Endodermal cell (in vitro differentiated cells): ENCODE measurements around the gene CHMP1A. TPM values are rescaled to one million over a fixed set of nuclear protein-coding genes. Genes with fewer than 3 reads are reported as not detected.

Source experiments
- DNase-seq: peaks from one replicate; pipeline ENCODE4 v3.0.0-alpha.2; 2017
- H3K27ac ChIP-seq: 2 replicates; pipeline ENCODE4 v1.5.1; 2013; ENCODE audit warnings: mild to moderate bottlenecking, low read depth, low read length, moderate library complexity
- H3K27me3 ChIP-seq: 2 replicates; pipeline ENCODE4 v1.6.1; 2013; ENCODE audit warnings: mild to moderate bottlenecking, low read length, moderate library complexity; ENCODE audit not compliant: insufficient read depth, control insufficient read depth, poor library complexity, severe bottlenecking
- H3K36me3 ChIP-seq: 2 replicates; pipeline ENCODE4 v1.7.0; 2013; ENCODE audit warnings: mild to moderate bottlenecking, low read length, moderate library complexity; ENCODE audit not compliant: control insufficient read depth, insufficient read depth
- H3K4me1 ChIP-seq: one replicate; pipeline ENCODE4 v1.7.0; 2013; ENCODE audit warnings: low read length; ENCODE audit not compliant: control insufficient read depth, insufficient read depth
- H3K4me3 ChIP-seq: 2 replicates; pipeline ENCODE4 v1.5.1; 2013; ENCODE audit warnings: mild to moderate bottlenecking, low read length, moderate library complexity
- H3K9ac ChIP-seq: 2 replicates; pipeline ENCODE4 v1.6.1; 2013; ENCODE audit warnings: mild to moderate bottlenecking, low read length, moderate library complexity; ENCODE audit not compliant: poor library complexity, severe bottlenecking; ENCODE audit errors: extremely low read depth
- H3K9me3 ChIP-seq: 2 replicates; pipeline ENCODE4 v1.6.1; 2013; ENCODE audit warnings: mild to moderate bottlenecking, low read length, moderate library complexity; ENCODE audit not compliant: control insufficient read depth
- H3K27ac Mint-ChIP-seq: 2 replicates; pipeline ENCODE4 v1.8.0; 2020; ENCODE audit warnings: mixed read lengths
- H3K27me3 Mint-ChIP-seq: 2 replicates; pipeline ENCODE4 v1.8.0; 2021; ENCODE audit warnings: mild to moderate bottlenecking, mixed read lengths; ENCODE audit not compliant: insufficient read depth
- H3K36me3 Mint-ChIP-seq: 2 replicates; pipeline ENCODE4 v1.8.0; 2020; ENCODE audit warnings: low read depth, mixed read lengths
- H3K4me1 Mint-ChIP-seq: 2 replicates; pipeline ENCODE4 v1.8.0; 2020; ENCODE audit warnings: mixed read lengths
- H3K4me3 Mint-ChIP-seq: 2 replicates; pipeline ENCODE4 v1.8.0; 2020; ENCODE audit warnings: mild to moderate bottlenecking, moderate library complexity, mixed read lengths
- H3K9me3 Mint-ChIP-seq: 2 replicates; pipeline ENCODE4 v1.8.0; 2020; ENCODE audit warnings: mild to moderate bottlenecking, mixed read lengths
- CTCF ChIP-seq: fragments of 200-600 bp; sonication (generic); conservative IDR thresholded peaks from 2 replicates; pipeline ENCODE4 v1.5.0; 2021; ENCODE audit warnings: antibody characterized with exemption, mild to moderate bottlenecking
- WGBS, 2 experiments: methylation state at CpG; one replicate each; pipeline versions ENCODE4 v1.1.5 to v1.1.7; 2013; ENCODE audit warnings: missing lambda C conversion rate in 2 of 2, mixed read lengths in 1 of 2; ENCODE audit not compliant: insufficient coverage in 1 of 2, insufficient read length in 1 of 2; 5-methylcytosine and 5-hydroxymethylcytosine counted together
- total RNA-seq, 2 donors: library from RNA; stranded (reverse); fragmentation: NEBNext Ultra II Directional in 1 of 2; extraction: Animal tissue kit (Norgen Biotek cat#: 25700) in 1 of 2; gene quantifications; 2 replicates in 1 of 2; 3 replicates in 1 of 2; pipeline ENCODE4 v1.2.1, GENCODE V29; 2021

The CHMP1A gene
- total RNA-seq, 2 donors from 2014 or later = 104 to 106 TPM

GRCh38 chr16:89596957-89597649, 60.4 kb downstream of the CHMP1A start:
- H3K27me3 ChIP-seq = no peaks in the 10 kb centered on the region
- WGBS, 2 experiments = 93 to 95% methylated on average over 9 to 19 of the region's 19 CpGs
- no peaks in the 10 kb centered on the region for H3K36me3 ChIP-seq
- Mint-ChIP-seq H3K36me3 (no peaks in the 10 kb centered on the region), H3K9me3 (no peaks in the 10 kb centered on the region), H3K4me3 (no peak overlapping the region), H3K4me1 (no peaks in the 10 kb centered on the region), H3K27ac (no peak overlapping the region), H3K27me3 (no peaks in the 10 kb centered on the region)
- H3K9me3 ChIP-seq = no peaks in the 10 kb centered on the region
- H3K27ac ChIP-seq = no peak overlapping the region
- no peaks in the 10 kb centered on the region for H3K4me1 ChIP-seq
- no peak overlapping the region for H3K4me3 ChIP-seq
- no peak for DNase-seq
- no peak overlapping the region for H3K9ac ChIP-seq
- TF ChIP-seq CTCF = no peak

- TF ChIP-seq CTCF = no peak
- H3K9me3 Mint-ChIP-seq = no peaks in the 10 kb centered on the region
- no peaks in the 10 kb centered on the region for H3K27me3 Mint-ChIP-seq
Observed at GRCh38 chr16:89596061-89596689, 61.3 kb downstream of the CHMP1A start.

GRCh38 chr16:89595330-89596060, 62.0 kb downstream of the CHMP1A start:
- H3K4me1 ChIP-seq = no peaks in the 10 kb centered on the region
- H3K4me3 ChIP-seq = no peak overlapping the region
- no peak overlapping the region for H3K27ac Mint-ChIP-seq
- no peak overlapping the region for H3K27ac ChIP-seq
- H3K4me1 Mint-ChIP-seq = no peaks in the 10 kb centered on the region
- no peaks in the 10 kb centered on the region for H3K9me3 ChIP-seq
- H3K36me3 Mint-ChIP-seq = no peaks in the 10 kb centered on the region
- H3K4me3 Mint-ChIP-seq = no peak overlapping the region
- DNase-seq = no peak
- H3K9ac ChIP-seq = no peak overlapping the region
- 94 to 96% methylated on average over 33 to 47 of the region's 47 CpGs for WGBS, 2 experiments
- TF ChIP-seq CTCF = no peak
- H3K27me3 ChIP-seq = no peaks in the 10 kb centered on the region
- H3K36me3 ChIP-seq = no peaks in the 10 kb centered on the region
- H3K27me3 Mint-ChIP-seq = no peaks in the 10 kb centered on the region
- H3K9me3 Mint-ChIP-seq = no peaks in the 10 kb centered on the region

More at GRCh38 chr16:89596061-89596689, 61.3 kb downstream of the CHMP1A start:
- Mint-ChIP-seq H3K4me3 (no peak overlapping the region), H3K4me1 (no peaks in the 10 kb centered on the region), H3K36me3 (no peaks in the 10 kb centered on the region), H3K27ac (no peak overlapping the region)
- H3K4me1 ChIP-seq = no peaks in the 10 kb centered on the region
- no peak for DNase-seq
- H3K4me3 ChIP-seq = no peak overlapping the region
- no peak overlapping the region for H3K9ac ChIP-seq
- H3K27ac ChIP-seq = no peak overlapping the region
- no peaks in the 10 kb centered on the region for H3K36me3 ChIP-seq
- H3K27me3 ChIP-seq = no peaks in the 10 kb centered on the region
- WGBS, 2 experiments = 92 to 95% methylated on average over 20 to 25 of the region's 25 CpGs
- H3K9me3 ChIP-seq = no peaks in the 10 kb centered on the region

Other genes with a start within 250 kb of the CHMP1A start
- 100 to 1,000 TPM; 118 to 159 TPM for gene ANKRD11, start 167.1 kb downstream of the CHMP1A start, total RNA-seq
- 100 to 1,000 TPM; 153 to 156 TPM for gene SPG7, start 149.3 kb downstream of the CHMP1A start, total RNA-seq
- gene RPL13, start 97.0 kb downstream of the CHMP1A start, total RNA-seq = 1,000 to 10,000 TPM; 1,911 to 2,019 TPM
- gene CPNE7, start 82.0 kb downstream of the CHMP1A start, total RNA-seq = 1 to 10 TPM; 1.5 to 2.1 TPM
- gene DPEP1, start 44.1 kb downstream of the CHMP1A start, total RNA-seq = 1 to 10 TPM in 1 of 2 donors, under 1 TPM in 1; 0.88 to 3.2 TPM
- 10 to 100 TPM; 21.8 to 28.7 TPM for gene SPATA33, start 128 bp upstream of the CHMP1A start, total RNA-seq
- gene CDK10, start 29.0 kb upstream of the CHMP1A start, total RNA-seq = 100 to 1,000 TPM; 108 to 123 TPM
- 10 to 100 TPM; 22.9 to 28.8 TPM for gene SPATA2L, start 44.0 kb upstream of the CHMP1A start, total RNA-seq
- gene VPS9D1, start 63.2 kb upstream of the CHMP1A start, total RNA-seq = 10 to 100 TPM in 1 of 2 donors, 1 to 10 TPM in 1; 7.4 to 10.0 TPM
- gene ZNF276, start 63.8 kb upstream of the CHMP1A start, total RNA-seq = 10 to 100 TPM; 28.2 to 32.6 TPM
- 100 to 1,000 TPM; 131 to 165 TPM for gene FANCA, start 158.9 kb upstream of the CHMP1A start, total RNA-seq
- 10 to 100 TPM; 12.8 to 12.9 TPM for gene SPIRE2, start 170.8 kb upstream of the CHMP1A start, total RNA-seq
- gene TCF25, start 215.9 kb upstream of the CHMP1A start, total RNA-seq = 100 to 1,000 TPM; 172 to 176 TPM